GM12872 (cell line): ENCODE measurements around the gene TPPP3.

Experiments
- TF ChIP-seq, protein P1 (sequence below): IDR thresholded peaks from 3 replicates; pipeline ENCODE4 v1.5.1; 2011; ENCODE audit warnings: low read depth, mild to moderate bottlenecking, low read length, moderate library complexity; ENCODE audit not compliant: insufficient read depth

Gene TPPP3

GRCh38 chr16:67383284-67383683, 10.0 kb downstream of the TPPP3 start:
- TF ChIP-seq, protein P1, sequence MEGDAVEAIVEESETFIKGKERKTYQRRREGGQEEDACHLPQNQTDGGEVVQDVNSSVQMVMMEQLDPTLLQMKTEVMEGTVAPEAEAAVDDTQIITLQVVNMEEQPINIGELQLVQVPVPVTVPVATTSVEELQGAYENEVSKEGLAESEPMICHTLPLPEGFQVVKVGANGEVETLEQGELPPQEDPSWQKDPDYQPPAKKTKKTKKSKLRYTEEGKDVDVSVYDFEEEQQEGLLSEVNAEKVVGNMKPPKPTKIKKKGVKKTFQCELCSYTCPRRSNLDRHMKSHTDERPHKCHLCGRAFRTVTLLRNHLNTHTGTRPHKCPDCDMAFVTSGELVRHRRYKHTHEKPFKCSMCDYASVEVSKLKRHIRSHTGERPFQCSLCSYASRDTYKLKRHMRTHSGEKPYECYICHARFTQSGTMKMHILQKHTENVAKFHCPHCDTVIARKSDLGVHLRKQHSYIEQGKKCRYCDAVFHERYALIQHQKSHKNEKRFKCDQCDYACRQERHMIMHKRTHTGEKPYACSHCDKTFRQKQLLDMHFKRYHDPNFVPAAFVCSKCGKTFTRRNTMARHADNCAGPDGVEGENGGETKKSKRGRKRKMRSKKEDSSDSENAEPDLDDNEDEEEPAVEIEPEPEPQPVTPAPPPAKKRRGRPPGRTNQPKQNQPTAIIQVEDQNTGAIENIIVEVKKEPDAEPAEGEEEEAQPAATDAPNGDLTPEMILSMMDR, result no peak

DNA sequence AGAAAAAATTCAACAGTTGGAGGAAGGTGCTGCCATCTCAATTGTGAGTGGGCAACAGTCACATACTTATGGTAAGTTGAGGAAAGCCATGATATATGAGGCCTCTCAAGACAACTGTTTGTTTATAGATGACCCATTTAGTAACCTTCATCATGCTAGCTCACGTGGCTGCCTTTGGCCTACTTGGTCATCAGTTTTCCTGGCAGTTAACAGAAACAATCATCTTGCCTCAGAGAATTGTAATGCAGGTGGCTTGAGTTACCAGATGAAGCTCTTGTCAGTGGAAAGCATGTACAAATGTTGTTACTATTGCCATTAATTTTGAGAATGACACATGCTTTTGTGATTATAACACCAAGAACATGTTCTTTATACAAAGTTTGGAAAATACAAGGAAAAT, 14.7 kb downstream of the TPPP3 start:
- TF ChIP-seq, protein P1, result no peak

GRCh38 chr16:67372664-67373063, 20.6 kb downstream of the TPPP3 start:
- TF ChIP-seq, protein P1, result no peak

- TF ChIP-seq, protein P1, result no peak
These were observed 22.6 kb downstream of the TPPP3 start for GRCh38 chr16:67370661-67371060.

GRCh38 chr16:67364600-67365235, 28.6 kb downstream of the TPPP3 start:
- TF ChIP-seq, protein P1, result no peak

GRCh38 chr16:67361038-67361437, 32.3 kb downstream of the TPPP3 start:
- TF ChIP-seq, protein P1, result no peak

DNA sequence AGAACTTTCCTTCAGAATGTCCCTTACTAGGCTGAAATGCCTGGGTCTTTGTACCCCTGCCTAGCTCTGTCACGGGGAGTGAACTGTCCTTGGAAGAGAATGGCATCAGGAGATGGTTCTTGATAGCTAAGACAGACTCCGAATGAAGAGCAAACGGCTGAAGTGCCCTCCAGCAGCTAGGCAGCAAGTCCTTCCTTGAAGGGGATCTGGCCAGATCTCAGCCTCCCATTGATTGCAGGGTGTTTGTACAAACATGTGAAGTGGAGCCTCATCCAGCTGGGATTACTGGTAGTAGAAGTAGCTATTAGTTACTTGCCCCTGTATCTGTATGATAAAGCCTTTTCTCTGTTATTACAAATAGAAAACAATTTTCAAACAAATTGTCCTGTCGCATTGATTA, 35.7 kb downstream of the TPPP3 start:
- TF ChIP-seq, protein P1, result no peak
